Left ventricle myocardium superior (tissue), 1 donor: Measurements from ENCODE around the gene RABL2A. TPM values are rescaled to one million over a fixed set of nuclear protein-coding genes. Genes with fewer than 3 reads are reported as not detected.
A peak's percentile ranks its signal among the peaks of the same experiment; 100 is the strongest.
"Not testable (repeated sequence)": the region's sequence is repeated elsewhere in the genome, so short reads cannot be mapped to it uniquely, and the experiment has no call there.

Experiments
- ATAC-seq: fragments of 200-7000 bp; cut with Tn5 transposase; one replicate; pipeline ENCODE4 v1.9.1; 2020; ENCODE audit warnings: mild to moderate bottlenecking, moderate library complexity
- DNase-seq: peaks from one replicate; pipeline ENCODE4 v3.0.0-alpha.2; 2020
- intact Hi-C: fragments of 100-400 bp; cut with micrococcal nuclease; formaldehyde crosslinking; loops from one replicate; pipeline ENCODE4 v1.11.0; 2022
- total RNA-seq: library from RNA; stranded (reverse); fragmentation: NEBNext Ultra II Directional; extraction: Animal tissue kit (Norgen Biotek cat#: 25700); gene quantifications from one replicate; pipeline ENCODE4 v1.2.1, GENCODE V29; 2021
- donor health status: DM: no; HTN: yes; CAD: no; lungs with severe emphysema.

RABL2A gene
- total RNA-seq, 1 donor from 2014 or later = 5.3 TPM

DNA sequence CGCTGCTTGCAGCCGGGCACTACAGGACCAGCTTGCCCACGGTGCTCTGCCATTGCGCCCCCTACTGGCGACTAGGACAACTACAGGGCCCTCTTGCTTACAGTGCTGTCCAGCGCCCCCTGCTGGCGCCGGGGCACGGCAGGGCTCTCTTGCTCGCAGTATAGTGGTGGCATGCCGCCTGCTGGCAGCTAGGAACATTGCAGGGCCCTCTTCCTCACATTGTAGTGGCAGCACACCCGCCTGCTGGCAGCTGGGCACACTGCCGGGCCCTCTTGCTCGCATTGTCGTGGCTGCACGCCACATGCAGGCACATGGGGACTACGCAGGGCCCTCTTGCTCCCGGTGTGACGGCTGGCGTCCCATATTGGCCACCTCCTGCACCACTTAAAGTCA lies 23.0 kb upstream of the RABL2A start:
- peak; percentile 95 for DNase-seq
- ATAC-seq, intact Hi-C loops: not testable (repeated sequence)

GRCh38 chr2:113604661-113605060 lies 22.4 kb upstream of the RABL2A start:
- DNase-seq, ATAC-seq, intact Hi-C loops: not testable (repeated sequence)

- intact Hi-C loops, ATAC-seq: not testable (repeated sequence)
Observed at GRCh38 chr2:113606036-113606435, 21.0 kb upstream of the RABL2A start.

GRCh38 chr2:113609822-113610221 lies 17.2 kb upstream of the RABL2A start:
- not testable (repeated sequence) for DNase-seq, ATAC-seq

More at GRCh38 chr2:113606036-113606435, 21.0 kb upstream of the RABL2A start:
- not testable (repeated sequence) for DNase-seq

DNA sequence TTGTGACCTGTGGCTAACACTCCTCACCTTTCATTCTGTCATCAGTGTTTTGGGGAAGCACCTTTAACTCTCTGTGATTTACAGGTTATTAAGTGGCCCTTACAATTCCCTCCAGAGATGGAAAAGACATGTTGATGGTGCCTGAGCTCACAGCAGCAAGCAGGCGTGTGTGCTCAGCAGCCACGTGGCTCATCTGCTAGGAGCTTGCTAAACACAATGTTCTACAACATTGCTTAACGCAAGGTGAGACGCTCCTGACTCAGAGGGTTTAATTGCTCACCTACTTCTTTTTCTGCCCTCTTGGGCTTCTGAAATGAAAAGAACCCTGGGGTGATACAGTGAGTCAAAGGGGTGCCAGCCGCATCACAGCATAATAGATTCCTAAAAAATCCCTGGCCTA lies 6.1 kb upstream of the RABL2A start:
- DNase-seq, intact Hi-C loops, ATAC-seq: not testable (repeated sequence)

More at GRCh38 chr2:113609822-113610221, 17.2 kb upstream of the RABL2A start:
- intact Hi-C loops = not testable (repeated sequence)

DNA sequence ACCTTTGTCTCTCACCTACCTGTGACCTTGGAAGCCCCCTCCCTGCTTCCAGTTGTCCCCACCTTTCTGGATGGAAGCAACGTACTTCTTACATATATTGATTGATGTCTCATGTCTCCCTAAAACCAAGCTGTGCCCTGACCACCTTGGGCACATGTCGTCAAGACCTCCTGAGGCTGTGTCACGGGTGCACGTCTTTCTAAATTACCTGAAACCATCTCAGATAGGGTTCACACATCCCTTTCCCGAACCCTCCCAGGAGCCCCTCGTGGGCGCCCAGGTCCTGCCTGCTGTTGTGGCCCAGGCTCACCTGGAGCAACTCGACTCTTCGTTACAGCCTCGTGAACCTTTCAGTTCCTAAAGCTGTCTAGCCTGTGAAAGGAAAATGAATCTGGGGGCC lies 1.2 kb upstream of the RABL2A start:
- intact Hi-C loops, ATAC-seq, DNase-seq: not testable (repeated sequence)

- ATAC-seq, DNase-seq, intact Hi-C loops: not testable (repeated sequence)
Observed at GRCh38 chr2:113632849-113633345, 5.8 kb downstream of the RABL2A start.

- DNase-seq, intact Hi-C loops, ATAC-seq: not testable (repeated sequence)
Observed at GRCh38 chr2:113635358-113635757, 8.3 kb downstream of the RABL2A start.

DNA sequence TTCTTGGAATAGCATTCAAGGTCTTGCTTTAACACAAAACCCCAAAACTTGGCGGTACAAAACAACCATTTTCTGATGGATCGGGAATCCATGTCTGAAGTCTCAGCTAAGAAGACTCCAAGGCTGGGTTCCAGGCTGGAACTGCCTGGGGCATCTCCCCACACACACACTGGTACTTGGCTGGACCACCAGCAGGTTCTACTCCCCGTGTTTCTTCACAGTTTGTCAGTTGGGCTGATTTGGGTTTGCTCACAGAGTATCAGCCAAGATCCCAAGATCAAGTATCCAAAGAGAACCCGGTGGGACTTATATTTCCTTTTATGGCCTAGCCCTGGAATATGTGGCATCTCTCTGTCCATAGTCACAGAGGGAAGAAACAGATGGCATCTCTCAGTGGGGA lies 9.2 kb downstream of the RABL2A start:
- ATAC-seq, intact Hi-C loops: not testable (repeated sequence)

DNA sequence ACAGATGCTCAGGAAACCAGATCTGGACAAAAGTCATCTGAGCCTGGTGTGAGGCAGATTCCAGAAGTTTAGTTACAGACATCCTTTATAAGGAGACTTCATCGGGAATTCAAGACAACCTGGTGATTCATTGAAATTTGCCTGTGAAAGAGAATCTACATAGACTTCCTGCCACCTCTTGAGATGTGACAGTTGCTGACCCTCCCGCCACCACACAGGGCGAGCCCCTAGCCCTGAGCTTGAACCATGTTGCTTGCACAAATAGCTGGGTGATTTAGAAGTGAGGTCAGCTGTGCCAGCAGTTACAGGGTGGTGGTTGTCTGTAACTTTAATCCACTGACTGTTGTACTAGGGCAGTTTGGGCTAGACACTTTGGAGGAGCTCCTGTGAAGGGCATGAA lies 11.0 kb downstream of the RABL2A start:
- DNase-seq, intact Hi-C loops, ATAC-seq: not testable (repeated sequence)

More for the DNA sequence above, 9.2 kb downstream of the RABL2A start:
- not testable (repeated sequence) for DNase-seq

DNA sequence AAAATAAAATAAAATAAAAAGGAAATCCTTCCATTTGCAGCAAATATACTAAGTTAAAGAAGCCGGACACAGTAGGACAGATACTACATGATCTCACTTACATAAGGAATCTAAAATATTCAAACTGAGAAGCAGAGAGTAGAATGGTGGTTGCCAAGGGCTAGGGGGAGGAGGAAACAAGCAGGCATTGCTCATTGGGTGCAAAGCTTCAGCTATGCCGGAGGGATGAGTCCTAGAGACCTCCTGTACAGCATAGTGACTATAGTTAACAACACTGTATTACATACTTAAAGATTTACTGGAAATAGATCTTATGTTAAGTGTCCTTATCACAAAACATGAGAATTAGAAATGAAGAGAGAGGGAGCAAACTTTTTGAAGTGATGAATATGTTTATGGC lies 19.2 kb downstream of the RABL2A start:
- intact Hi-C loops, DNase-seq, ATAC-seq: not testable (repeated sequence)

DNA sequence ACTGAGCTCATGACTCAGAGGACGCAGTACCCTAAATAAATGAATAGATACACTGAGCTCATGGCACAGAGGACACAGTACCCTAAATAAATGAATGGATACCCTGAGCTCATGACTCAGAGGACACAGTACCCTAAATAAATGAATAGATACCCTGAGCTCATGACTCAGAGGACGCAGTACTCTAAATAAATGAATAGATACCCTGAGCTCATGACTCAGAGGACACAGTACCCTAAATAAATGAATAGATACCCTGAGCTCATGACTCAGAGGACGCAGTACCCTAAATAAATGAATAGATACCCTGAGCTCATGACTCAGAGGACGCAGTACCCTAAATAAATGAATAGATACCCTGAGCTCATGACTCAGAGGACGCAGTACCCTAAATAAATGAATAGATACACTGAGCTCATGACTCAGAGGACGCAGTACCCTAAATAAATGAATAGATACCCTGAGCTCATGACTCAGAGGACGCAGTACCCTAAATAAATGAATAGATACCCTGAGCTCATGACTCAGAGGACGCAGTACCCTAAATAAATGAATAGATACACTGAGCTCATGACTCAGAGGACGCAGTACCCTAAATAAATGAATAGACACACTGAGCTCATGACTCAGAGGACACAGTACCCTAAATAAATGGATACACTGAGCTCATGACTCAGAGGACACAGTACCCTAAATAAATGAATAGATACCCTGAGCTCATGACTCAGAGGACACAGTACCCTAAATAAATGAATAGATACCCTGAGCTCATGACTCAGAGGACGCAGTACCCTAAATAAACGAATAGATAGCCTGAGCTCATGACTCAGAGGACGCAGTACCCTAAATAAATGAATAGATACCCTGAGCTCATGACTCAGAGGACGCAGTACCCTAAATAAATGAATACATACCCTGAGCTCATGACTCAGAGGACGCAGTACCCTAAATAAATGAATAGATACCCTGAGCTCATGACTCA lies 24.1 kb downstream of the RABL2A start:
- intact Hi-C loops, ATAC-seq, DNase-seq: not testable (repeated sequence)

DNA sequence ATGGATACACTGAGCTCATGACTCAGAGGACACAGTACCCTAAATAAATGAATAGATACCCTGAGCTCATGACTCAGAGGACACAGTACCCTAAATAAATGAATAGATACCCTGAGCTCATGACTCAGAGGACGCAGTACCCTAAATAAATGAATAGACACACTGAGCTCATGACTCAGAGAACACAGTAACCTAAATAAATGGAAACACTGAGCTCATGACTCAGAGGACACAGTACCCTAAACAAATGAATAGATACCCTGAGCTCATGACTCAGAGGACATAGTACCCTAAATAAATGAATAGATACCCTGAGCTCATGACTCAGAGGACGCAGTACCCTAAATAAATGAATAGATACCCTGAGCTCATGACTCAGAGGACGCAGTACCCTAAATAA lies 25.5 kb downstream of the RABL2A start:
- DNase-seq, ATAC-seq, intact Hi-C loops: not testable (repeated sequence)

- ATAC-seq, DNase-seq, intact Hi-C loops: not testable (repeated sequence)
Observed at GRCh38 chr2:113656031-113656624, 29.1 kb downstream of the RABL2A start.

GRCh38 chr2:113657735-113658134 lies 30.7 kb downstream of the RABL2A start:
- DNase-seq, ATAC-seq, intact Hi-C loops: not testable (repeated sequence)

DNA sequence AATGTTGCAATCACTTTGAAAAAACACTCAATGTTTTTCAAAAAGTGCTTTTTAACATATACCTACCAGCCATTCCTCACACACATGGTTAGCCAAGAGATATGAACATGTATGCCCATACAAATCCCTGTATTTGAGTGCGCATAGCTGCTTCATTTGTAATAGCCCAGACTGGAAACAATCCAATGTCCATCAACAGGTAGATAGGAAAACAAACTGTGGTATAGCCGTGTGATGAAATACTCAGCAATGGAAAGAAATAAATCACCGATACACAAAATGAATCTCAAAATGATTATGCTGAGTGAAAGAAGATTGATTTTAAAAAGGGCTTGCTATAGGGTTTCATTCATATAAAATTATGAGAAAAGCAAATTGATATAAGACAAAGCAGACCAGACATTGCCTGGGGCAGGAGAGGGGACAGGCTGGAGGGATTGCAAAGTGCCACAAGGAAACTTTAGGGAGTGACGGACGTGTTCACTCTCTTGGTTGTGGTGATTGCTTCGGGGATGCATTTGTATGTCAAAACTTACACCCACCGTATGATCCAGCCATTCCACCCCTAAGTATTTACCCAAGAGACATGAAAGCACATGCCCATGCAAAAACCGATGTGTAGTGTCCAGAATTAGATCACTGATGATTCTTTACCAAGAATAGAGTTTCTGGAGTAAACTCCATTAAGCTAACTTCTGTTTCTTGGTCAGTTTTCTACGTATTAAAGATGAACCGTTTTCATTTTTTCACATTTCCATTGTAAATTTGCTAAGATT lies 36.4 kb downstream of the RABL2A start:
- ATAC-seq, intact Hi-C loops: not testable (repeated sequence)

DNA sequence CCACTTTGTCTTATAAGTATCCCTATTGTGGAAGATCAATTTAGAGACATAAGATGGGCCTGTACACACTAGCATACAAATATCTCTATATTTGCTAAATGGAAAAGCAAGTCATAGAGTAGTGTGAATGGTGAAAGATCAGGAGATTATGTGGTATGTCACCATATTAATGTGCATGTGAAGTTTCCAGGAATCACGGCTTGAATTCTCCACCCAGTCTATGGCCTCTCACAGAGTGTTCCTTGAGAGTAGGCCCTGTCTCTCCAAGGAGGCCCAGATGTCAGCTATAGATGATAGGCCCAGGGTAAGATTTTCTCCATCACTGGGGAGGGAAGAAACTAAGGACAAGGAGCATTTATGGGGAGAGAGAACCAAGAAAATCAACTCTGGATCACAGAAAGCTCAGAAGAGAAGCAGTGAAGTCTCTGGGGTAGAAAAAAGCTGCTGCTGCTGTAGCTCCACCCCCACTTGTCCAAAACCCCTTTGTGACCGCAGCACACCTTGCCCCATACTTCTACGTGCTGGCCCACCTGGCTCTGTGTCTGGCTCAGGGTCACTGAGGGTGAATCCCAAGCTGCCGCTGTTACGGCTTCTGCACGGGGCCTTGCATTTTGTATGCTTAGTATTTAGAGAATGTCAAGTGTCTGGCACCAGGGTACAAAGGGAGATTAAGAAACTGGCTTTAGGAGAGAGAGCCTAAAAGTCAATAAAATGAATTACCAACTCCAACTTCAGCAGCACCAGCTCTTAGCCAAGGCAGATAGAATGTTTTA lies 37.9 kb downstream of the RABL2A start:
- peak; percentile 74 for ATAC-seq
- intact Hi-C loops = not testable (repeated sequence)
- peak; percentile 39 for DNase-seq

More for the DNA sequence above, 36.4 kb downstream of the RABL2A start:
- DNase-seq = not testable (repeated sequence)

DNA sequence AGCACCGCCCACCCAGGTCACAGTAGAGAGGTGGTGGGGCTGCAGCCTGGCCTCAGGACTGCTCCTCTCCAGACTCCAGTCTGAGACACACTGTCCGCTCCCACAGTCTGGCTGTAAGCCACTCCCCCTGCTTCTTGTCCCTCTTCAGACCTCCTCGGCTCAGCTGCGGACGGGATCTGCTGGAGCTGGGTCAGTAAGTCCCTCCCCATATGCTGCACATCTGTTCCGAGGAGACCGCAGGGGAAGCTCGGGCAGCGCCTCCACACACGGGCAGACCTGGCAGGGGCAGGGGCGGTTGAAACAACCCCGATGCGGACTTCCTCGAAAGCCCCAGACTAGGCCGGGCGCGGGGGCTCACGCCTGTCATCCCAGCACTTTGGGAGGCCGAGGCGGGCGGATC lies 41.9 kb downstream of the RABL2A start:
- ATAC-seq, intact Hi-C loops, DNase-seq: not testable (repeated sequence)
